GM21515 (cell line): Measurements from ENCODE around the gene NEK8.
A peak's percentile ranks its signal among the peaks of the same experiment; 100 is the strongest.
"Not testable (repeated sequence)": the region's sequence is repeated elsewhere in the genome, so short reads cannot be mapped to it uniquely, and the experiment has no call there.

ENCODE experiments used
- ATAC-seq: cut with Tn5 transposase; IDR thresholded peaks from one replicate; pipeline ENCODE4 v1.9.1; 2021; ENCODE audit not compliant: unreplicated experiment

Gene NEK8

DNA sequence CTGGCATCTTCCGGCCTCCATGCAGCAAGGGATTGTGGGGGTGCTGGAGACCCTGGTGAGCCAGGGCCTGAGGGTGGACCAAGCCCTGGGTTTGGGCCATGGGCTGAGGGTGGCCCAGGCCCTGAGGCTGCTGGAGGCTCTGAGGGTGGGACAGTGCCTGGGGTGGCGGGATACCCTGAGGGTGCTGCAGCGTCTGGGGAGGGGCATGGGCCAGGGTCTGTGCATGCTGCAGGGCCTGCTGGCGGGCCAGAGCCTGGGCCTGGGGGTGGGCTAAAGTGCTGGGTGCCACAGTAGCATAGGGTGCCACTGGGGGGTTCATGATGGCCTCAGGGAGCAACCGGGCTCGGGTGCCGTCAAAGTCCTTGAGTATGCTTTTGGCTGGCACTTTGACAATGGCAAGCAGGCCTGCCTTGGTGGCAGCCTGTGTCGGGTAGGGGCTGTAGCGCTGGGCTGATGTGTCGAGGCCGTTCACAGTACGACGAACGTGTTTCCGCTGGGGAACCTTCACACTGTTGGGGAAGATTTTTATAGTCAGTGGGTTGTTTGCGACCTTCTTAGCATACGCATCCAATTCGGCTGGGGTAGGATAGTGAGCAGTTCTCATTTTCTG is 30.8 kb downstream of the NEK8 start:
- ATAC-seq = no peak

DNA sequence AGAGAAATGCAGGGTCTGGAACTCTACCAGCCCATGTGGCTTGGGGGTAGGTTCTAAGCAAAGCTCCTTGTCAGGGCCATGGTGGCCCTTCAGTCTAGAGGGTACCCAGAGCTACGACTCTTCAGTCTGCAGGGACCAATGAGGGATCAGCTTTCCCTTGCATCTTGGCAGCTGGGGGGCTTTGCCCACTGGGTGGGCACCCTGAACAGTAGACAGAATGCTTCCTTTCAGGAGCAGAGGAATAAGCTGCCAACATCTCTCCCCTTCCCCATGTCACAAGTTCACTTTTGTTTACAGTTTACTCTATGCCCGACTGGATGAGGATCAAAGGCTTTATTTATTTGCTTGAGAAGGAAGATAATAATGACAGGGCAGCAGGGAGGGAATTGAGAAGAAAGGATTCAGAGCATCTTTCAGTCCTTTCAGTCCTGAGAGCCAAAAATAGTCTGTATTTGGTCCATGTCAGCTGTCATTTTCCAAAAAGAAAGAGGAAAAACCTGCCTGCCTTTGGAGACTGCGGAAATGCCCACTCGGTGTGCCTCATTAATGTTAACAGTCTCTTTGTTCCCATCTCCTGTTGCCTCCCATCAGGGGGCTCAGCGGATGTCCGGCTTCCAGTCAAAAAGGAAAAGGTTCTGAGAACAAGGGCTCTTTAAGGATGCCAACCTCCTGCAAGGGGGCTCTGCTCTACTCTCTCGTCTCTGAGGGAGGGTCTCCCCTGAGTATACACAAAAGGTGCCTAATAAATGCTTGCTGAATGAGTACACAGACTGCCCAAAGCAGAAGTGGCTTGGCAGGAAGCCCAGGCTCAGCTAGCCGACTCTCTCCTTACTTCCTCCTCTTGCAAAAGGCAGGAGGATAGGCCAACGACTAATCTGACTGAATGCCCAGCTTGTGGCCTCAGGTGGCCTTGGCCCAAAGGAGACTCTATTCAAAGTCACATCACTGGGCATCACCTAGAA is 32.3 kb downstream of the NEK8 start:
- ATAC-seq = no peak

DNA sequence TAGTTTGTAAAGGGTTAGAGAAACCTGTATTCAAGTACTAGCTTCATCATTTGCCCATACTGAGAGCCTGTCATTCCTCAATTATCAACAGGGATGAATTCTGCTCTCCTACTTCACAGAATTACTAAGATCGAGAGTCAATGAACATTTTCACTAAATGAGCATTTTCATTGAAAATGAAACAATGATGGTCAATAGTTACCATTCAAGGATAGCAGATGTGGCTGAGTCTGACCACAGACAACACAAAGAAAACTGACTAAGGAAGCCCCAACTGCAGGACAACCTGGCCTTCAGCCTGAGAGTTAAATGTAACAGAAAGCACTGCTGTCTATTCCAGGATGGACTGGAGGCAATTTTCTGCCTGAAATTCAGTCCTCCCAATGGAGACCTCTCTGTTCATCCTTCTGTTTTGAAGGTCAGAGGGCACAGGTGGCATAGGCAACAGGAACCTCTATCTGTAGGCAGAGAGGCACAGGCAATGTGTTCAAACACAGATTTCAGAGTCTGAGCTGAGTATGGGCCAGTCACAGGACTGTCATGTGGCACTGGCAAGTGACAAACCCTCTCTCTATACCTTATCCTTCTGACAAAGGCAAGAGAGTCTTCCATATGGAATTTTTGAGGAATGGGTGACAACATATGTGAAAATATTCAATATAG is 34.7 kb downstream of the NEK8 start:
- ATAC-seq = peak; percentile 66

GRCh38 chr17:28763804-28764266 is 35.2 kb downstream of the NEK8 start:
- peak; percentile 34 for ATAC-seq

DNA sequence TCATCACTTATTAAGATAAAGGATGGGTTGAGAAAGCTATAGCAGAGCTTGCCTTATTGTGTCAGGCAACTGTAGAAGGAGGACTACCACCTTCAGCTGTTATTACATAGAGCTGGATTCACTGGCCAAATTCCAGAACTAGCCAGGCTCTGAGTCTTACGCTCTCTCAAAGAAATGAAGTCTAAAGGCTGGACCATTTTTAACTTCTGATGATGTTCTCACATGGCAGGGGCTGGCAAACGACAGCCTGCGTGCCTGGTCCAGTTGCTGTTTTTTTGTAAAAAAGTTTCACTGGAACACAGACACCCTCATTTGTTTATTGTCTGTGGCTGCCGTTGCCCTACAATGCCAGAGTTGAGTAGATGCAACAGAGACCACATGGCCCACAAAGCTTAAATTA is 36.5 kb downstream of the NEK8 start:
- no peak for ATAC-seq

- ATAC-seq = no peak
Measured at GRCh38 chr17:28773736-28774135, 45.1 kb downstream of the NEK8 start.

GRCh38 chr17:28774206-28774605 is 45.6 kb downstream of the NEK8 start:
- ATAC-seq = no peak

DNA sequence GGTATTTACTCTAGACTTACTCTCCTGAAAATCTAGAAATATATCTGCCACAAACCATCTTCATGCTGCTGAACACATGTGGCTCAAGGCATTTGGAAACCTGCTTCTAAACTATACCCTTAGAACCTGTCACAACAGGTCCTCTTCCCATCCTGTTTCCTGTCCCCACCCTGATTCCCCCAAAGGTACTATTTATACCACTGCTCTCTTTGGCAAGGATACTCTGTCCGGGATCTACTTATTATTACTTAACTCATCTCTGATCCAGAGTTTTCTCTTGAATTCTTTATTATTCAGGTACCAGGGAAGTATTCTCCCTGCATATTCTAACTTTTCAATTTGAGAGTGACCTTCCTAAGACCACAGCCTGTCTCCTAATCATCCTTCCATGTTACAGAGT is 48.6 kb downstream of the NEK8 start:
- no peak for ATAC-seq

DNA sequence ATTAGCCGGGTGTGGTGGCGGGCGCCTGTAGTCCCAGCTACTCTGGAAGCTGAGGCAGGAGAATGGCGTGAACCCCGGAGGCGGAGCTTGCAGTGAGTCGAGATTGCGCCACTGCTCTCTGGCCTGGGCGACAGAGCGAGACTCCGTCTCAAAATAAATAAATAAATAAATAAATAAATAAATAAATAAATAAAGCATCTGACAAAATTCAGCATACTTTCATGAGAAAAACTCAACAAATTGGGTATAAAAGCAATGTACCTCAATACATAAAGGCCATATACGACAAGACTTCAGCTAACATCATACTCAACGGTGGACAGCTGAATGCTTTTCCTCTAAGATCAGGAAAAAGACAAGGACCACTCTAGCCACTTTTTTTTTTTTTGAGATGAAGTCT is 51.0 kb downstream of the NEK8 start:
- ATAC-seq = not testable (repeated sequence)

DNA sequence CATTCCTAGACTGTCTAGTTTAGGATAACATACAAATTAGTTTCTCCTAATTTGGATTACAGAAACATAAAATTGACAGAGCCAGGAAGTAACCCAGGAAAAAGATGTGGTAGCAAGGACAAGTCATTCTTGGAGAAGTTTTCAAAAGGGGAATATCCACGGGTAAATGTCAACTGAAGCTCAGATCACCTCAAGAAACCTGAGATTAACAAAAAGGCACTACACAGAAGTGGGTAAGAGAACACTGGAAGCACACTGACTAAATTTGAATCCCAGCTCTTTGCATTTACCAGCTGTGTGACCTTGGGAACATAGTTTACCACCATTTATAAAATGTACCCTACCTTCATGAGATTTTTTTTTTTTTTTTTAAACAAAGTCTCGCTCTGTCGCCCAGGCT is 54.6 kb downstream of the NEK8 start:
- no peak for ATAC-seq

DNA sequence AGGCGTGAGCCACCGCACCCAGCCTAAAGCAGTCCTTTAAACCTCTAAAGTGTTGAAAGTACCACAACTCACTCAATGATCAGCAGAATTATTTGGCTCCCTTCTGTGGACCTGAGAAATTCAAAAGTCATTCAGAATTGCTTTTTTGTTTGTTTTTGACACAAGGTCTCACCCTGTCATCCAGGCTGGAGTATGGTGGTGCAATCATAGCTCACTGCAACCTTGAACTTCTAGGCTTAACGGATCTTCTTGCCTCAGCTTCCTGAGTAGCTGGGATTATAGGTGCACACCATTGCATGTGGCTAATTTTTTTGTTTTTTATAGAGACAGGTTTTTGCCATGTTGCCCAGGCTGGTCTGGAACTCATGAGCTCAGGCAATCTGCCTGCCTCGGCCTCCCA is 59.5 kb downstream of the NEK8 start:
- no peak for ATAC-seq
